Cortex of kidney (tissue), 1 donor: ENCODE data around the gene WWC1.

Source experiments
- DNase-seq: peaks from one replicate; lab custom pipeline; 2025; lab: John Stamatoyannopoulos, UW

The WWC1 gene

GRCh38 chr5:168364151-168364661, 72.8 kb downstream of the WWC1 start:
- no peak for DNase-seq

DNA sequence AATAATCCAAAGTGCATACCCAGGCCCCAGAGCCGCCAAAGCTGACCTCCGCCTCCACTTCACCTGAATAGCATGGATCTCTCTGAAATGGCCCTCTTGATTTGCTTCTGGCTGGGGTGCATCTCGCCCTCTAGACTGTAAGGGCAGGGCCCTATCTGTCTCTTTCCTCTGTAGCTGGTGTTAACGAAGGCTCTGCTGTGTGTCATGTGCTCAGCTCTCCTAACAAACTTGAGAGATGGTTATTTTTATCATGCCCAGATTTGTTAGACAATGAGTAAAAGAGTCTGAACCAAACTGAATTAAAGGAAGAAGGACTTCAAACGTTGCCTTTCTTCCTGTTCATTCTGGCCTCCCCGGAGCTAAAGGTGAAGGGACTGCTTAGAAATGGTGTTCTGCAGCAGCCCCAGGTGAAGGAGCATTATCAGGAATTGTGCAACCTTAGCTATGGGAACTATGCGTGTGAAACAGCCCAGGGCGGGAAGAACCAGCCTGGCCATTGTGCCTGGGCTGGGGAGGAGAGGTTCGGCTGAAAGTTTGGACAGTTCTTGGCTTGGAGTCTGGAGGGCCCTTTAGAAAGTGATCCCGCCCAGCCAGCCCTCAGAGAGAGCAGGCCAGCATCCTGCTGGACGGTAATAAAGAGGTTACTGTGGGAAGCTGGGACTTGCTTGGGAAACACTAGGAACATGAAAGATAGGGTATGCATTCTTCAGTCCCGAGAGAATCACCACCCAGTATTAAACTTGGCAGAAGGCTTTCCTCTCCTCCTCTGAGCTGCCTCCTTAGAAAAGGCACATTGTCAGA, 73.5 kb downstream of the WWC1 start:
- DNase-seq, result no peak

GRCh38 chr5:168365581-168366081, 74.2 kb downstream of the WWC1 start:
- no peak for DNase-seq

DNA sequence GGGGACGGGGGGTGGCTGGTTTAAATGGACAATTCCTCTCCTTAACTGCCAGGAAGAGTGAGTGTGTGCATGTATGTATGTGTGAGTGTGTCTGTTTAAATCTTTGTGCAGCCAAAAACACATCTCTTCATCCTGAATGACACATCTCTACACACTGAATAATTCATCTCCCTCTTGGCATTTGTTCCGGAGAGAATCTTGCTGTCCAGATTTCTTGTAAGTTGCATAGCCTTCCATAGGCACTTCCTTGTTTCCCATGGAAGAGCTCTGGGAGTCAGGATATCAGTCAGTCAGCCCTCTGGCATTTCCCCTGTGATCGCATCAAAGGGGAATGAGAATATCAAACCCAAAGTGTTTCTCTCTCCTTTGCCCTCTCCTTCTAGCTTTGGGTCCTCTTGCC, 74.7 kb downstream of the WWC1 start:
- no peak for DNase-seq

DNA sequence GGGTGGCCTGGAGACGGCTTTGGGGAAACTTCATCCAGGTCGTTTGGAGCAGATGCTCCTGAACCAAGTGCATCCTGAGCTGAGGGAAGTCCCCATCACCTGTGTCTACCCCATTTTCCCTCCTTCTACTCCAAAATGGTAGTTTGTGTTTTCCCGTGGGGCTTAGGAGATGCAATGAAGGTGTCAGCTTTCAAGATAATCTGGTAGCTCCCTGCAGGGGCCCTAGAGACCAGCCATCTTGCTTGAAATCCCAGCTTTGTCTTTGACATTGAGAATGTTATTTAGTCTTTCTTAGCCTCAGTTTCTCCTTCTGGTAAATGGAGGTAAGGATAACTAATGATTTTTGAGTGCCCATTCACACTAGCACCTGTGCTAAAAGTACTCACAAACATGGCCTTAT, 77.4 kb downstream of the WWC1 start:
- no peak for DNase-seq

DNA sequence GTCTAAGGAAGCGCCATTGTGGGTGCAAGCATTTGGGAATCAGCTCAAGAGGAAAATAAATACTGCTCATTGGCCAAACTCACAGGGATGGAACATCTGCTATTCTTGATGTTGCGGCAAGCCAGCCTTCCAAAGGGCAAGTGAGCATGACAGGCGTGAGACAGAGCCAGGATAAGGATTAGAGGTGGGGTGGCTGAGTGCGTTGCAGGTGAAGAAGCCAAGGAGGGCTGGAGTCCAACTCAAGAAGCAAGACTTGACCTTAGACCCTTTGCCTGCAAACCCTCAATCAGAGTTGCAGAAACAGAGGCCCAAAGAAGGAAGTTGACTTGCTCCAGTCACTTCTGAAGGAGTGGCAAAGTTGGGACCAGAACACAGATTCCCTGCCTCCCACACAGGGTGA, 79.4 kb downstream of the WWC1 start:
- no peak for DNase-seq

DNA sequence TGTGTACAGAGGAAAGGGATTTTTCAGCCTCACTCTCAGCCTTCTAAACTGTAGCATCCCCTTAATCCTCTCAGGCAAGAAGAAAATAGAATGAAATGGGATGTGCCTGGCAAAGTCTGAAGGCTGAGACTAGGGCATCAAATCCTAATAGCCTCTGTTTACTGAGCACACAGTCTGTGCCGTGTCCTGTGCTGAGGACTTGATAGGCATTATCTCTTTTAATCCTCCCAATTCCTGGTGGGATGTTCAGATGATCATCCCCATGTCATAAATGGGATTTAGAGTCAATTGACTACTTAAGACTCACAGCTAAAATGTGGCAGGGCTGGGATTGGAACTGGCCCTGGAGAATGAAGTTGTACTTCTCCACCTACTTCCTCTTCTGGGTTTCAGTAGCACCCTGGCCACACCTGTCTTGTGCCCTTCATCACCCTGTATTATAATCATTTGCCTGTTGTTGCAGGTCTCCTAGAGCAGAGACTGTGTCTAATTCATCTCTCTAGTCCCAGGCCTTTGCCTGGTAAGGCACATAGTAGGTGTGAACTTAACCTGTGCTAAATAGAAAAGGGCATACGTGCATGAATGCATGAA, 81.0 kb downstream of the WWC1 start:
- DNase-seq, result no peak

- no peak for DNase-seq
Observed at GRCh38 chr5:168374532-168374931, 83.1 kb downstream of the WWC1 start.

DNA sequence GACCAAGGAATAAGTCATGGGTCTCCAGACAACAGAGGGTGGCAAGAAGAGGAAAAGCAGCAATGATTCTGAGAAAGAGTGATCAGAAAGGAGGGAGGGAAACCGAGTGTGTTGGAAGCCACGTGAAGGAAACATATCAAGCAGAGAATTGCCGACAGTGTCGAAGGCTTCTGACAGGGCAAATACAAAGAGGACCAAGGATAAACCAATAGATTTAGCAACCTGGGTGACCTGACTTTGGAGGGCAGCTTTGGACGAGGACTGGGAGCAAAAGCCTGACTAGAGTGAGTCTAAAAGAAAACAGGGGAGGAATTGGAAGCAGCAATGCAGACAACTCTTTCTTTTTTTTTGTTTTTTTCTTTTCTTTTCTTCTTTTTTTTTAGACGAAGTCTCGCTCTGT, 83.8 kb downstream of the WWC1 start:
- no peak for DNase-seq

DNA sequence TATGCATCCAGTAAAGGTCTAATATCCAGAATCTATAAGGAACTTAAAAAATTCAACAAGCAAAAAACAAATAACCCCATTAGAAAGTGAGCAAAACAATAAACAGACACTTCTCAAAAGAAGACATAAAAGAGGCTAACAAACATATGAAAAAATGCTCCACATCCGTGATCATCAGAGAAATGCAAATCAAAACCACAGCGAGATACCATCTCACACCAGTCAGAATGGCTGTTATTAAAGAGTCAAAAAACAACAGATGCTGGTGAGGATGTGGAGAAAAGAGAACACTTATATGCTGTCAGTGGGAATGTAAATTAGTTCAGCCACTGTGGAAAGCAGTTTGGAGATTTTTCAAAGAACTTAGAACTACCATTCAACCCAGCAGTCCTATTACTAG, 86.1 kb downstream of the WWC1 start:
- DNase-seq, result no peak

DNA sequence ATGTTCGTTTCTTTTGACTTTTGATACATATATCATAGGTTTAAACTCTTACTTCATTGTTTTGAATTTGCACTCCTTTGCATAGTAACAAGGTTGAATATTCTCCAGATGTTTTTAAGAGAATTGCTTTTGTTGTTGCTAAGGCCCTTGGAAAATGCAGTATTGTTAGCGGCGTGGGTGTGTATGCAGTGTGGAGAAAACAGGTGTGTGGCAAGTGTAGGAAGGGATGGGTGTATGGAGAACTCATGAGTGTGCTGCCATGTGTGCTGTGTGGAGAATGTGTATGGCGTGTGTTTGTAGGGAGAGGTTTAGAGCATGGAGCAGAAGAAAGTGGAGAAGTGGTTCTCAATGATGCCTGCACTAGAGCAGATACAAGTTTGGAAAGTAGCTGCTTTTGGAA, 87.3 kb downstream of the WWC1 start:
- DNase-seq, result no peak

DNA sequence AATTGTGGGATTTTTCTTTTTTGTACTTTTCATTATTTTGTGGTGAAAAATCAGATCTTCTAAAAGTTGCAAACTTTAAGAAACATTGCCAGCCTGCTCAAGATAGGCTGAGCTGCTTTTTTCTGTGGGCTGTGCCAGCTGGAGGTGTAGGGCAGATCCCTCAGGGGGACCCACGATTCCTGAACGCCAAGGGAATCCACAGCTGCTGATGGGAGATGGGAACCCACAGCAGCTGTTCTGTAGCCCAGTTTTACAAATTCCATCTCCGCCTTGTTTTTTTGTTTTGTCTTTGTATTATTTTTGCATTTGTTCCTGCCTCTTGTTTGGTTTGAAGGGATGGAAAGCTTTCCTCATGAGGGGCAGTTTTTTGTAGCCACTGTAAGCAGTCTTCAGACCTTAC, 91.0 kb downstream of the WWC1 start:
- no peak for DNase-seq

- no peak for DNase-seq
Observed at GRCh38 chr5:168390491-168390890, 99.0 kb downstream of the WWC1 start.

DNA sequence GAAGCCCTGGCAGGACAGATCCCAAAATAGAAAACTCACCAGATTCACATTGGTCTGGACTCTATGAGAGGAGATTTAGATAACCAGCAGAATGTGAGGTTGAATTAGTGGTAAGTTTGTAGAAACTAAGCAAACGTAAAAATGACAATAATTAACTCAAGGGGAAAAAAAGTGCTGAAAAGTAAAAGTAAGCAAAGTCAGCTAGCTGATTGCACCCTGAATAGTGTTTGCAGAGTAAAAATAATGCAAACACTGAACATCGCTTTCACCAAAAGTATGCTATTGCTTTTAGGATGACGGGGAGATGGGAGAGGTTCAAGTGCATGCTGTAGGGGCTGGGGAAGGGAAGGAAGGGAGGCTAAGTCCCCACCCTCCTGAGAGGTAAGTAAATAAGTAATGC, 102.3 kb downstream of the WWC1 start:
- DNase-seq, result no peak

DNA sequence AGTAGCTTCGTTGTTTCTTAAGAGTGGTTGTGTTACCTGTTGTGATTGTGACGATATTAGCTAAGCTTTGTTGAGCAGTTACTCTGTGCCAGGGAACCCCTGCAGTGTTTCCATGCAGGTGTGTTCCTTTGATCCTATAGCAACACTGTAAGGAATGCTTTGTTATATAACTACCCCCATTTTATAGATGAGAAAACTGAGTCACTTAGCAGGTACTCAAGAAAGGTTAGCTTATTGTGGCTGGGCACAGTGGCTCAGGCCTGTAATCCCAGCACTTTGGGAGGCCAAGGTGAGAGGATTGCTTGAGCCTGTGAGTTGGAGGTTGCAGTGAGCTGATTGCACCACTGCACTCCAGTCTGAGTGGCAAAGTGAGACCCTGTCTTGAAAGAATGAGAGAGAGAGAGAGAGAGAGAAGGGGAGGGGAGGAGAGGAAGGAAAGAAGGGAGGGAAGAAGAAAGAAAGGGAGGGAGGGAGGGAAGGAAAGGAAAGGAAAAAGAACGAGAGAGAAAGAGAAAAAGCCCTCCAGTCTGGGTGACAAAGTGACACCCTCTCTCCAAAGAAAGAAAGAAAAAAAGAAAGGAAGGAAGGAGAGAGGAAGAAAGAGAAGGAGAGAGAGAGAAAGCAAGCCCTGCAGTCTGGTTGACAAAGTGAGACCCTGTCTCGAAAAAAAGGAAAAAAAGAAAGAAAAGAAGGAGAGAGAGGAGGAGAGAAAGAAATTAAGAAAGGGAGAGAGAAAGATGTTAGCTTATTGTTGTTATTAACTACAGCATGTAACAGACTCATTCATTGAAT, 109.2 kb downstream of the WWC1 start:
- no peak for DNase-seq

GRCh38 chr5:168401226-168401625, 109.8 kb downstream of the WWC1 start:
- DNase-seq, result no peak

DNA sequence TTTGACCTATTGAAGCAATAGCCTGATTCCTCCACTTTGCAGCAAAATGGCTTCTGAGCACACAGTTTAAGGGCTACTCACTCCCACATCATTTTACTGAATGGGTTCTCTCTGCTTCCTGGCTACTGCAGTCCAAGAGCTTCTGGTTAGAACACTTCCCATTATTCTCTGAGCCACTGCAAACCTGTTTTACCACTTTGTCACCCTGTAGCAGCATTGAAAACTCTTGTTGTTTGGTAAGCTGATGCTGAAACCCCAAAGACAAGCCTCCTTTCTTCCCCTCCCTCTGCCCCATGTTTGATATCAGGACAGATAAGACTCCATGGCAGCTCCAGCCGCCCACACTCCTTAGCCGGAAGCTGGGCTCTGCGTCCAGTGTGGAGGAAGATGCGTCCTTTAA, 110.4 kb downstream of the WWC1 start:
- DNase-seq, result no peak

GRCh38 chr5:168404365-168404764, 112.9 kb downstream of the WWC1 start:
- no peak for DNase-seq

GRCh38 chr5:168407211-168407610, 115.8 kb downstream of the WWC1 start:
- no peak for DNase-seq

GRCh38 chr5:168408561-168409305, 117.3 kb downstream of the WWC1 start:
- no peak for DNase-seq

- DNase-seq, result no peak
Observed at GRCh38 chr5:168409591-168410458, 118.4 kb downstream of the WWC1 start.
